Fibroblast of skin of abdomen (primary cell): ENCODE measurements around the gene ATAD2B. TPM values are rescaled to one million over a fixed set of nuclear protein-coding genes. Genes with fewer than 3 reads are reported as not detected.
A peak's percentile ranks its signal among the peaks of the same experiment; 100 is the strongest.
"Not testable (repeated sequence)": the region's sequence is repeated elsewhere in the genome, so short reads cannot be mapped to it uniquely, and the experiment has no call there.

Experiments
- DNase-seq: peaks from one replicate; pipeline ENCODE4 v3.0.0-alpha.2; 2013
- polyA plus RNA-seq, 2 experiments: library from polyadenylated mRNA; unstranded; fragments of 120-200 nt; gene quantifications; one replicate each; pipeline ENCODE4 v1.2.1, GENCODE V29; 2013; ENCODE audit not compliant: insufficient read length in 2 of 2

Gene ATAD2B
- 4.7 TPM for polyA plus RNA-seq (2013, experiment 1 of 2; ENCODE audit: insufficient read length)
- 4.5 TPM for polyA plus RNA-seq (2013, experiment 2 of 2; ENCODE audit: insufficient read length)

- DNase-seq = peak; percentile 95
These were observed at the start of gene ATAD2B for GRCh38 chr2:23926750-23927571. ATAD2B (minus strand) TSS chr2:23927123; CDS start chr2:23926770, 353 bp downstream.

- no peak for DNase-seq
These were observed 40.9 kb upstream of the ATAD2B start for GRCh38 chr2:23967846-23968245.

GRCh38 chr2:23954325-23955014, 27.5 kb upstream of the ATAD2B start:
- DNase-seq = no peak

- DNase-seq = no peak
These were observed 26.7 kb upstream of the ATAD2B start for GRCh38 chr2:23953625-23954024.

- DNase-seq = not testable (repeated sequence)
These were observed 25.6 kb upstream of the ATAD2B start for GRCh38 chr2:23952558-23952957.

GRCh38 chr2:23947350-23947749, 20.4 kb upstream of the ATAD2B start:
- no peak for DNase-seq

GRCh38 chr2:23944976-23945375, 18.1 kb upstream of the ATAD2B start:
- no peak for DNase-seq

- DNase-seq = no peak
These were observed 17.6 kb upstream of the ATAD2B start for GRCh38 chr2:23944527-23944926.

- DNase-seq = no peak
These were observed 16.7 kb upstream of the ATAD2B start for GRCh38 chr2:23943666-23944065.

- no peak for DNase-seq
These were observed 14.7 kb upstream of the ATAD2B start for GRCh38 chr2:23941644-23942043.

GRCh38 chr2:23940718-23941620, 14.0 kb upstream of the ATAD2B start:
- DNase-seq = peak; percentile 28

- peak; percentile 87 for DNase-seq
These were observed 13.2 kb upstream of the ATAD2B start, which contains the start of gene UBXN2A for GRCh38 chr2:23939987-23940717. UBXN2A (plus strand) TSS chr2:23940463; CDS start chr2:23958315, 17,852 bp downstream.

GRCh38 chr2:23934259-23934658, 7.3 kb upstream of the ATAD2B start:
- no peak for DNase-seq

- DNase-seq = peak; percentile 24
These were observed 603 bp downstream of the ATAD2B start for GRCh38 chr2:23926290-23926749.

- peak; percentile 45 for DNase-seq
These were observed 1.1 kb downstream of the ATAD2B start for GRCh38 chr2:23925702-23926289.

GRCh38 chr2:23924589-23925359, 2.1 kb downstream of the ATAD2B start:
- DNase-seq = peak; percentile 13

- DNase-seq = no peak
These were observed 8.0 kb downstream of the ATAD2B start for GRCh38 chr2:23918837-23919489.

- DNase-seq = no peak
These were observed 10.1 kb downstream of the ATAD2B start for GRCh38 chr2:23916727-23917405.

- no peak for DNase-seq
These were observed 11.6 kb downstream of the ATAD2B start for GRCh38 chr2:23915327-23915726.
